ENCODE measurements around the gene DNAJB14. TPM values are rescaled to one million over a fixed set of nuclear protein-coding genes. Genes with fewer than 3 reads are reported as not detected.

The DNAJB14 gene
- total RNA-seq, 1 experiment from 2014 or later: 41.0 TPM

DNA sequence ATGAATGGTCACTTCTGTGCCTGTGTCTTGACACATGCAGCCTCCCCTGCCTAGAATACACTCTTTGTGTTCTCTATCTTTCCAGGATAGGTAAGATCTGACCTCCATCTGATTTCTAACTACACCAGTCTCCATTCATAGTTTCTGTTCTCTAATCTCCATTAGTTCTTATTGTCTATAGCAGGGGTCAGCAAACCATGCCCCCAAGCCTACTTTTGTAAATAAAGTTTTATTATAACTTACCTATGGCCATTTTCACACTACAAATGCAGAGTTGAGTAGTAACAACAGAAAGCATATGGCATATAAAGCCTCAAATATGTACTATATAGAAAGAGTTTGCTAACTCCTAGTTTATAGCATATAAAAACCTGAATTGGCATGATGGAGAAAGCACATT is 41.3 kb upstream of the DNAJB14 start:
- H3K4me2 ChIP-seq (ENCODE audit: insufficient read depth, insufficient read length, low read length): no peak overlapping the region
- H4K20me1 ChIP-seq (ENCODE audit: control insufficient read depth, insufficient read depth, insufficient read length): no peaks in the 10 kb centered on the region
- no peaks in the 10 kb centered on the region for H3K23me2 ChIP-seq (ENCODE audit: insufficient read length, low read depth, low read length, poor library complexity, severe bottlenecking)
- Mint-ChIP-seq H3K27me3 (ENCODE audit: low read depth) (no peaks in the 10 kb centered on the region), H3K4me1 (no peaks in the 10 kb centered on the region), H3K9me3 (no peaks in the 10 kb centered on the region), H3K4me3 (no peak overlapping the region), H3K27ac (no peak overlapping the region), H3K36me3 (ENCODE audit: insufficient read depth in 1 of 3, low read depth in 3 of 3) (no peaks in the 10 kb centered on the region)
- H2BK15ac ChIP-seq (ENCODE audit: low read depth, low read length): no peak overlapping the region
- no peak overlapping the region for H3K23ac ChIP-seq (ENCODE audit: insufficient read length, low read depth, low read length)
- H3K9me3 ChIP-seq (ENCODE audit: control insufficient read depth, low read depth, low read length): no peaks in the 10 kb centered on the region
- H2AK5ac ChIP-seq (ENCODE audit: insufficient read length, low read length): no peak overlapping the region
- H3K9ac ChIP-seq (ENCODE audit: extremely low read depth, insufficient read length, low read length): no peak overlapping the region
- no peak overlapping the region for H4K8ac ChIP-seq (replicated peaks; ENCODE audit: insufficient read length, low read depth, low read length)
- H3K27me3 ChIP-seq (ENCODE audit: insufficient read depth, low read length): no peaks in the 10 kb centered on the region
- H2BK5ac ChIP-seq (ENCODE audit: insufficient read length, low read length): no peak overlapping the region
- H3K56ac ChIP-seq (ENCODE audit: insufficient read length, low read depth, low read length): no peak overlapping the region
- H3K79me1 ChIP-seq (ENCODE audit: insufficient read depth, low read depth, low read length, poor library complexity, severe bottlenecking): no peaks in the 10 kb centered on the region
- H2BK12ac ChIP-seq (ENCODE audit: insufficient read length, low read depth, low read length): no peak overlapping the region
- no peak for DNase-seq
- H2BK120ac ChIP-seq (ENCODE audit: low read depth, low read length, poor library complexity, severe bottlenecking): no peak overlapping the region
- H3K4me1 ChIP-seq (ENCODE audit: insufficient read depth, low read length): no peaks in the 10 kb centered on the region
- no peak overlapping the region for H4K91ac ChIP-seq (ENCODE audit: insufficient read length, low read depth, low read length)
- no peak overlapping the region for H3K18ac ChIP-seq (ENCODE audit: insufficient read length, low read depth, low read length)
- H3K4ac ChIP-seq (ENCODE audit: low read depth, low read length): no peak overlapping the region
- TF ChIP-seq, protein P1, sequence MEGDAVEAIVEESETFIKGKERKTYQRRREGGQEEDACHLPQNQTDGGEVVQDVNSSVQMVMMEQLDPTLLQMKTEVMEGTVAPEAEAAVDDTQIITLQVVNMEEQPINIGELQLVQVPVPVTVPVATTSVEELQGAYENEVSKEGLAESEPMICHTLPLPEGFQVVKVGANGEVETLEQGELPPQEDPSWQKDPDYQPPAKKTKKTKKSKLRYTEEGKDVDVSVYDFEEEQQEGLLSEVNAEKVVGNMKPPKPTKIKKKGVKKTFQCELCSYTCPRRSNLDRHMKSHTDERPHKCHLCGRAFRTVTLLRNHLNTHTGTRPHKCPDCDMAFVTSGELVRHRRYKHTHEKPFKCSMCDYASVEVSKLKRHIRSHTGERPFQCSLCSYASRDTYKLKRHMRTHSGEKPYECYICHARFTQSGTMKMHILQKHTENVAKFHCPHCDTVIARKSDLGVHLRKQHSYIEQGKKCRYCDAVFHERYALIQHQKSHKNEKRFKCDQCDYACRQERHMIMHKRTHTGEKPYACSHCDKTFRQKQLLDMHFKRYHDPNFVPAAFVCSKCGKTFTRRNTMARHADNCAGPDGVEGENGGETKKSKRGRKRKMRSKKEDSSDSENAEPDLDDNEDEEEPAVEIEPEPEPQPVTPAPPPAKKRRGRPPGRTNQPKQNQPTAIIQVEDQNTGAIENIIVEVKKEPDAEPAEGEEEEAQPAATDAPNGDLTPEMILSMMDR (conservative IDR thresholded peaks at IDR 0.05): no peak
- H4K5ac ChIP-seq (ENCODE audit: insufficient read length, low read depth, low read length): no peak overlapping the region
- H2BK20ac ChIP-seq (ENCODE audit: low read depth, low read length, poor library complexity, severe bottlenecking): no peak overlapping the region
- H3K27ac ChIP-seq (ENCODE audit: insufficient read length, low read depth, low read length): no peak overlapping the region
- H3K14ac ChIP-seq (ENCODE audit: insufficient read depth, low read length): no peak overlapping the region
- H3K79me2 ChIP-seq (ENCODE audit: insufficient read depth, low read length): no peaks in the 10 kb centered on the region
- H2AFZ ChIP-seq (ENCODE audit: low read length): no peak overlapping the region
- H3T11ph ChIP-seq (ENCODE audit: low read length): no peak overlapping the region
